ENCODE results near the gene CELA2A.
"Not testable (repeated sequence)": the region's sequence is repeated elsewhere in the genome, so short reads cannot be mapped to it uniquely, and the experiment has no call there.

Gene CELA2A

GRCh38 chr1:15486844-15487610, 30.5 kb downstream of the CELA2A start:
- WGBS (ENCODE audit: extremely low coverage, insufficient coverage, low lambda C conversion rate) = no CpG with 5 or more reads among the region's 17 CpGs
- H3K4me2 ChIP-seq (ENCODE audit: low read length); H3K4ac ChIP-seq (ENCODE audit: low read depth, low read length); H2AK5ac ChIP-seq (ENCODE audit: low read length); H3K4me3 ChIP-seq (ENCODE audit: low read length); H3K18ac ChIP-seq (ENCODE audit: low read length); H2BK120ac ChIP-seq (ENCODE audit: low read depth, low read length); H3K56ac ChIP-seq (ENCODE audit: low read length); H3K27me3 ChIP-seq (ENCODE audit: insufficient read depth, low read length, poor library complexity); H2BK15ac ChIP-seq (replicated peaks; ENCODE audit: low read depth); H2BK5ac ChIP-seq (ENCODE audit: low read length); H3K4me1 ChIP-seq (ENCODE audit: control insufficient read depth, low read depth, low read length); H3K27ac ChIP-seq (ENCODE audit: low read depth, low read length); H4K8ac ChIP-seq (ENCODE audit: low read depth, low read length); H3K23ac ChIP-seq (ENCODE audit: low read length); H3K9ac ChIP-seq (ENCODE audit: low read length); DNase-seq; H3K36me3 ChIP-seq (ENCODE audit: control insufficient read depth, insufficient read depth, low read length); H4K5ac ChIP-seq (ENCODE audit: low read length); H3K79me2 ChIP-seq (ENCODE audit: control insufficient read depth, insufficient read depth, low read length); H3K79me1 ChIP-seq (ENCODE audit: low read length): not testable (repeated sequence)

DNA sequence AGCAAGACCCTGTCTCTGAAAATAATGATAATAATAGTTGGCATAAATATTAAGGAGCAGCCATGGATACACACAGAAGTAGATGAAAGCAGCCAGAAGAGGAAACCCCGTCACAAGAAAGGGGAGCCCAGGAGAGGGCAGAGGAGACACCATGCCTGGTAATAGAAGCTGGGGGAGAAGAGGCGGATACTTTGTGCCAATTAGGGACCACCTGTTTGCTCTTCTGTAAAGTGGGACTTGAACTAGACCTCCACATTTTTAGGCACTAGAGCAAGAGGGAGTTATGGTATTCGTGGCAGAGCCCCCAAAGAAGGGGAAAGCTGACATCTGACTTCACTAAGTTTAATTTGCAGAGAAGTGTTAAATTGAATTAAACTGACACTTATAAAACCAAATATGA, 31.8 kb downstream of the CELA2A start:
- Histone ChIP-seq H3K4ac (ENCODE audit: low read depth, low read length) (no peak overlapping the region), H3K4me3 (ENCODE audit: low read length) (no peak overlapping the region), H2AK5ac (ENCODE audit: low read length) (no peak overlapping the region), H3K79me2 (ENCODE audit: control insufficient read depth, insufficient read depth, low read length) (no peaks in the 10 kb centered on the region), H4K8ac (ENCODE audit: low read depth, low read length) (no peak overlapping the region), H3K56ac (ENCODE audit: low read length) (no peak overlapping the region), H3K36me3 (ENCODE audit: control insufficient read depth, insufficient read depth, low read length) (peaks cover 2% of the 10 kb centered on the region), H2BK15ac (replicated peaks; ENCODE audit: low read depth) (no peak overlapping the region), H3K27ac (ENCODE audit: low read depth, low read length) (no peak overlapping the region), H3K9ac (ENCODE audit: low read length) (no peak overlapping the region), H2BK5ac (ENCODE audit: low read length) (no peak overlapping the region), H4K5ac (ENCODE audit: low read length) (no peak overlapping the region), H3K79me1 (ENCODE audit: low read length) (no peaks in the 10 kb centered on the region), H3K27me3 (ENCODE audit: insufficient read depth, low read length, poor library complexity) (no peaks in the 10 kb centered on the region), H2BK120ac (ENCODE audit: low read depth, low read length) (no peak overlapping the region), H3K18ac (ENCODE audit: low read length) (no peak overlapping the region), H3K4me2 (ENCODE audit: low read length) (no peak overlapping the region), H3K23ac (ENCODE audit: low read length) (no peak overlapping the region), H3K4me1 (ENCODE audit: control insufficient read depth, low read depth, low read length) (no peaks in the 10 kb centered on the region)
- DNase-seq = no peak
- WGBS (ENCODE audit: extremely low coverage, insufficient coverage, low lambda C conversion rate) = no CpG with 5 or more reads among the region's 3 CpGs

DNA sequence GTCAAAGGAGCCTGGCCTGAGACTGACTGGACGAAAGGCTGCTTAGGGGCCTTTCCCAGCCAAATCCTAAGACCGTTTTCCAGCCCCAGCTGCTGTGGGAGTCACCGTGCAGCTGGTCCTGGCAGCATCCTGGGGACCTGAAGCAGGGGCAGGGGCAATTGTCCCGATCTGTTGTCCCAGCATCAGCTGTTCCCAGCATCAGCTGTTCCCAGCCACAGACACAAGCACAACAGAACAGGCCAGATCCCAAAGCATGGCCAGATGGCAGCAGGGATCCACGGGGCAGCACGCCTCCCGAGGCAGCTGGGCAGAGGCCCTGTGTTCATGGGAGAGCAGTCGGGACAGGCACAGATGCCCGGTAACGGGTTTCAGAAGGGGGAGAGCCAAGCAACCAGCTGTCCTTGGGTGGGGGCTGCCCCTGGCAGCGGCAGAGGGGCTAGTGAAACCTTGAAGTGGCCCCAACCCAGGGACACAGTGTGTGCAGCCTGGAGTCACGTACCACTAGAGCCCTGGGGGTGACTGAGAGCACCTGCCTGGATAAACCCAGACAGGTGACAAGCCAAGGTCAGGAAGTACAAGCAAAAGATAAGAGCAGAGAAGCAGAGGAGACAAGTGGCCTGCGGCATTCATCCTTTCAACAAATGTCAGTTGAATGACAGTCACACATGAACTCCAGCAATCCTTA, 32.7 kb downstream of the CELA2A start:
- no peak overlapping the region for H3K4me3 ChIP-seq (ENCODE audit: low read length)
- H2BK120ac ChIP-seq (ENCODE audit: low read depth, low read length) = no peak overlapping the region
- H3K4me1 ChIP-seq (ENCODE audit: control insufficient read depth, low read depth, low read length) = no peaks in the 10 kb centered on the region
- H3K4me2 ChIP-seq (ENCODE audit: low read length) = no peak overlapping the region
- DNase-seq = no peak
- no peak overlapping the region for H4K8ac ChIP-seq (ENCODE audit: low read depth, low read length)
- no peak overlapping the region for H2BK15ac ChIP-seq (replicated peaks; ENCODE audit: low read depth)
- no CpG with 5 or more reads among the region's 13 CpGs for WGBS (ENCODE audit: extremely low coverage, insufficient coverage, low lambda C conversion rate)
- no peak overlapping the region for H3K23ac ChIP-seq (ENCODE audit: low read length)
- H3K4ac ChIP-seq (ENCODE audit: low read depth, low read length) = no peak overlapping the region
- H2AK5ac ChIP-seq (ENCODE audit: low read length) = no peak overlapping the region
- no peaks in the 10 kb centered on the region for H3K79me2 ChIP-seq (ENCODE audit: control insufficient read depth, insufficient read depth, low read length)
- no peaks in the 10 kb centered on the region for H3K79me1 ChIP-seq (ENCODE audit: low read length)
- H2BK5ac ChIP-seq (ENCODE audit: low read length) = no peak overlapping the region
- no peak overlapping the region for H3K56ac ChIP-seq (ENCODE audit: low read length)
- H3K36me3 ChIP-seq (ENCODE audit: control insufficient read depth, insufficient read depth, low read length) = peaks cover 2% of the 10 kb centered on the region
- no peaks in the 10 kb centered on the region for H3K27me3 ChIP-seq (ENCODE audit: insufficient read depth, low read length, poor library complexity)
- H3K18ac ChIP-seq (ENCODE audit: low read length) = no peak overlapping the region
- no peak overlapping the region for H4K5ac ChIP-seq (ENCODE audit: low read length)
- H3K9ac ChIP-seq (ENCODE audit: low read length) = no peak overlapping the region
- no peak overlapping the region for H3K27ac ChIP-seq (ENCODE audit: low read depth, low read length)

- not testable (repeated sequence) for H2AK5ac ChIP-seq (ENCODE audit: low read length); H4K8ac ChIP-seq (ENCODE audit: low read depth, low read length); H3K4me2 ChIP-seq (ENCODE audit: low read length); H3K36me3 ChIP-seq (ENCODE audit: control insufficient read depth, insufficient read depth, low read length); H3K18ac ChIP-seq (ENCODE audit: low read length); H3K79me2 ChIP-seq (ENCODE audit: control insufficient read depth, insufficient read depth, low read length); H2BK5ac ChIP-seq (ENCODE audit: low read length); H3K4ac ChIP-seq (ENCODE audit: low read depth, low read length); H3K23ac ChIP-seq (ENCODE audit: low read length); DNase-seq; H2BK15ac ChIP-seq (replicated peaks; ENCODE audit: low read depth); H3K4me3 ChIP-seq (ENCODE audit: low read length); H4K5ac ChIP-seq (ENCODE audit: low read length); H3K9ac ChIP-seq (ENCODE audit: low read length); H3K27ac ChIP-seq (ENCODE audit: low read depth, low read length); H2BK120ac ChIP-seq (ENCODE audit: low read depth, low read length); H3K27me3 ChIP-seq (ENCODE audit: insufficient read depth, low read length, poor library complexity); H3K79me1 ChIP-seq (ENCODE audit: low read length); H3K56ac ChIP-seq (ENCODE audit: low read length); H3K4me1 ChIP-seq (ENCODE audit: control insufficient read depth, low read depth, low read length)
- WGBS (ENCODE audit: extremely low coverage, insufficient coverage, low lambda C conversion rate) = no CpG with 5 or more reads among the region's 4 CpGs
Measured at GRCh38 chr1:15491010-15491409, 34.5 kb downstream of the CELA2A start.

GRCh38 chr1:15492596-15492995, 36.1 kb downstream of the CELA2A start:
- no peak overlapping the region for H3K9ac ChIP-seq (ENCODE audit: low read length)
- no peaks in the 10 kb centered on the region for H3K79me2 ChIP-seq (ENCODE audit: control insufficient read depth, insufficient read depth, low read length)
- no CpG with 5 or more reads among the region's 5 CpGs for WGBS (ENCODE audit: extremely low coverage, insufficient coverage, low lambda C conversion rate)
- no peak overlapping the region for H3K4me3 ChIP-seq (ENCODE audit: low read length)
- no peaks in the 10 kb centered on the region for H3K79me1 ChIP-seq (ENCODE audit: low read length)
- no peak overlapping the region for H2BK15ac ChIP-seq (replicated peaks; ENCODE audit: low read depth)
- H3K27ac ChIP-seq (ENCODE audit: low read depth, low read length) = no peak overlapping the region
- no peaks in the 10 kb centered on the region for H3K27me3 ChIP-seq (ENCODE audit: insufficient read depth, low read length, poor library complexity)
- no peak for DNase-seq
- H3K4ac ChIP-seq (ENCODE audit: low read depth, low read length) = no peak overlapping the region
- no peak overlapping the region for H3K56ac ChIP-seq (ENCODE audit: low read length)
- H2AK5ac ChIP-seq (ENCODE audit: low read length) = no peak overlapping the region
- no peak overlapping the region for H2BK120ac ChIP-seq (ENCODE audit: low read depth, low read length)
- no peak overlapping the region for H3K23ac ChIP-seq (ENCODE audit: low read length)
- no peak overlapping the region for H4K5ac ChIP-seq (ENCODE audit: low read length)
- H2BK5ac ChIP-seq (ENCODE audit: low read length) = no peak overlapping the region
- peaks cover 3% of the 10 kb centered on the region for H3K4me1 ChIP-seq (ENCODE audit: control insufficient read depth, low read depth, low read length)
- H3K36me3 ChIP-seq (ENCODE audit: control insufficient read depth, insufficient read depth, low read length) = peaks cover 2% of the 10 kb centered on the region
- no peak overlapping the region for H3K4me2 ChIP-seq (ENCODE audit: low read length)
- no peak overlapping the region for H3K18ac ChIP-seq (ENCODE audit: low read length)
- no peak overlapping the region for H4K8ac ChIP-seq (ENCODE audit: low read depth, low read length)

All from mesendoderm (in vitro differentiated cells).